T-helper 1 cell treated with Interleukin-12 subunit alpha and Interleukin-12 subunit beta and Interleukin-4 antibody, amounts not matched to agents 30 μg/mL and 1 μg/mL, for 36 hours (primary cell): ENCODE data around the gene SLC10A1.
A peak's percentile ranks its signal among the peaks of the same experiment; 100 is the strongest.

Experiments
- H3K27ac Mint-ChIP-seq: one replicate; pipeline ENCODE4 v1.8.0; 2021; ENCODE audit warnings: mild to moderate bottlenecking, mixed read lengths
- H3K27me3 Mint-ChIP-seq: one replicate; pipeline ENCODE4 v1.8.0; 2021; ENCODE audit warnings: low read depth, mixed read lengths
- H3K36me3 Mint-ChIP-seq: one replicate; pipeline ENCODE4 v1.8.0; 2021; ENCODE audit warnings: low read depth, mixed read lengths
- H3K4me1 Mint-ChIP-seq: one replicate; pipeline ENCODE4 v1.8.0; 2021; ENCODE audit warnings: low read depth, mixed read lengths
- H3K4me3 Mint-ChIP-seq: one replicate; pipeline ENCODE4 v1.8.0; 2021; ENCODE audit warnings: mild to moderate bottlenecking, moderate library complexity, mixed read lengths
- H3K9me3 Mint-ChIP-seq: one replicate; pipeline ENCODE4 v1.8.0; 2021; ENCODE audit warnings: mixed read lengths

The SLC10A1 gene

GRCh38 chr14:69794791-69795190 lies 2.2 kb downstream of the SLC10A1 start:
- Mint-ChIP-seq H3K36me3 (no peaks in the 10 kb centered on the region), H3K4me1 (no peaks in the 10 kb centered on the region), H3K27me3 (no peaks in the 10 kb centered on the region), H3K27ac (no peak overlapping the region), H3K4me3 (no peak overlapping the region), H3K9me3 (no peaks in the 10 kb centered on the region)

GRCh38 chr14:69792887-69793421 lies 4.1 kb downstream of the SLC10A1 start:
- Mint-ChIP-seq H3K4me3 (no peak overlapping the region), H3K4me1 (no peaks in the 10 kb centered on the region), H3K27me3 (no peaks in the 10 kb centered on the region), H3K27ac (no peak overlapping the region), H3K9me3 (no peaks in the 10 kb centered on the region), H3K36me3 (no peaks in the 10 kb centered on the region)

- Mint-ChIP-seq H3K9me3 (no peaks in the 10 kb centered on the region), H3K4me1 (no peaks in the 10 kb centered on the region), H3K27ac (no peak overlapping the region), H3K27me3 (no peaks in the 10 kb centered on the region), H3K36me3 (peaks cover 2% of the 10 kb centered on the region), H3K4me3 (no peak overlapping the region)
Observed at GRCh38 chr14:69789118-69789640, 7.9 kb downstream of the SLC10A1 start.

GRCh38 chr14:69786603-69787002 lies 10.4 kb downstream of the SLC10A1 start:
- H3K27ac Mint-ChIP-seq, result no peak overlapping the region
- H3K9me3 Mint-ChIP-seq, result no peaks in the 10 kb centered on the region
- H3K4me1 Mint-ChIP-seq, result no peaks in the 10 kb centered on the region
- peaks cover 2% of the 10 kb centered on the region for H3K36me3 Mint-ChIP-seq
- H3K4me3 Mint-ChIP-seq, result no peak overlapping the region
- H3K27me3 Mint-ChIP-seq, result no peaks in the 10 kb centered on the region

- no peaks in the 10 kb centered on the region for H3K9me3 Mint-ChIP-seq
- H3K27me3 Mint-ChIP-seq, result no peaks in the 10 kb centered on the region
- peaks cover 11% of the 10 kb centered on the region for H3K36me3 Mint-ChIP-seq
- no peaks in the 10 kb centered on the region for H3K4me1 Mint-ChIP-seq
- H3K27ac Mint-ChIP-seq, result no peak overlapping the region
- no peak overlapping the region for H3K4me3 Mint-ChIP-seq
Observed at GRCh38 chr14:69784942-69785341, 12.1 kb downstream of the SLC10A1 start.

GRCh38 chr14:69780952-69781351 lies 16.1 kb downstream of the SLC10A1 start:
- Mint-ChIP-seq H3K9me3 (no peaks in the 10 kb centered on the region), H3K27me3 (no peaks in the 10 kb centered on the region), H3K4me1 (peaks cover 23% of the 10 kb centered on the region), H3K36me3 (peaks cover 36% of the 10 kb centered on the region), H3K4me3 (no peak overlapping the region), H3K27ac (no peak overlapping the region)

GRCh38 chr14:69780092-69780491 lies 16.9 kb downstream of the SLC10A1 start:
- H3K4me3 Mint-ChIP-seq, result no peak overlapping the region
- no peaks in the 10 kb centered on the region for H3K27me3 Mint-ChIP-seq
- H3K9me3 Mint-ChIP-seq, result no peaks in the 10 kb centered on the region
- H3K27ac Mint-ChIP-seq, result no peak overlapping the region
- H3K36me3 Mint-ChIP-seq, result peaks cover 42% of the 10 kb centered on the region
- peaks cover 28% of the 10 kb centered on the region for H3K4me1 Mint-ChIP-seq

GRCh38 chr14:69779088-69779487 lies 18.0 kb downstream of the SLC10A1 start:
- Mint-ChIP-seq H3K9me3 (no peaks in the 10 kb centered on the region), H3K27me3 (no peaks in the 10 kb centered on the region), H3K27ac (no peak overlapping the region), H3K36me3 (peaks cover 51% of the 10 kb centered on the region), H3K4me1 (peaks cover 28% of the 10 kb centered on the region), H3K4me3 (no peak overlapping the region)

GRCh38 chr14:69776875-69777453 lies 20.1 kb downstream of the SLC10A1 start:
- peak overlapping the region; percentile 41 for H3K27ac Mint-ChIP-seq
- H3K4me3 Mint-ChIP-seq, result no peak overlapping the region
- H3K36me3 Mint-ChIP-seq, result peaks cover 70% of the 10 kb centered on the region
- no peaks in the 10 kb centered on the region for H3K9me3 Mint-ChIP-seq
- no peaks in the 10 kb centered on the region for H3K27me3 Mint-ChIP-seq
- peaks cover 29% of the 10 kb centered on the region for H3K4me1 Mint-ChIP-seq

GRCh38 chr14:69775012-69775411 lies 22.0 kb downstream of the SLC10A1 start:
- peaks cover 77% of the 10 kb centered on the region for H3K36me3 Mint-ChIP-seq
- H3K27me3 Mint-ChIP-seq, result no peaks in the 10 kb centered on the region
- peaks cover 41% of the 10 kb centered on the region for H3K4me1 Mint-ChIP-seq
- H3K27ac Mint-ChIP-seq, result no peak overlapping the region
- H3K4me3 Mint-ChIP-seq, result no peak overlapping the region
- H3K9me3 Mint-ChIP-seq, result no peaks in the 10 kb centered on the region

- H3K27me3 Mint-ChIP-seq, result no peaks in the 10 kb centered on the region
- H3K4me1 Mint-ChIP-seq, result peaks cover 51% of the 10 kb centered on the region
- H3K9me3 Mint-ChIP-seq, result no peaks in the 10 kb centered on the region
- no peak overlapping the region for H3K4me3 Mint-ChIP-seq
- no peak overlapping the region for H3K27ac Mint-ChIP-seq
- H3K36me3 Mint-ChIP-seq, result peaks cover 83% of the 10 kb centered on the region
Observed at GRCh38 chr14:69773571-69774276, 23.3 kb downstream of the SLC10A1 start.

GRCh38 chr14:69772082-69773017 lies 24.7 kb downstream of the SLC10A1 start:
- Mint-ChIP-seq H3K4me1 (peaks cover 54% of the 10 kb centered on the region), H3K27ac (no peak overlapping the region), H3K9me3 (no peaks in the 10 kb centered on the region), H3K4me3 (no peak overlapping the region), H3K36me3 (peaks cover 89% of the 10 kb centered on the region), H3K27me3 (peaks cover 4% of the 10 kb centered on the region)

- no peak overlapping the region for H3K27ac Mint-ChIP-seq
- H3K36me3 Mint-ChIP-seq, result peaks cover 77% of the 10 kb centered on the region
- peaks cover 48% of the 10 kb centered on the region for H3K4me1 Mint-ChIP-seq
- H3K9me3 Mint-ChIP-seq, result no peaks in the 10 kb centered on the region
- peaks cover 8% of the 10 kb centered on the region for H3K27me3 Mint-ChIP-seq
- no peak overlapping the region for H3K4me3 Mint-ChIP-seq
Observed at GRCh38 chr14:69771136-69771535, 25.9 kb downstream of the SLC10A1 start.

- H3K27me3 Mint-ChIP-seq, result peaks cover 8% of the 10 kb centered on the region
- no peak overlapping the region for H3K4me3 Mint-ChIP-seq
- H3K27ac Mint-ChIP-seq, result no peak overlapping the region
- H3K4me1 Mint-ChIP-seq, result peaks cover 47% of the 10 kb centered on the region
- peaks cover 71% of the 10 kb centered on the region for H3K36me3 Mint-ChIP-seq
- no peaks in the 10 kb centered on the region for H3K9me3 Mint-ChIP-seq
Observed at GRCh38 chr14:69770559-69770958, 26.5 kb downstream of the SLC10A1 start.
